GM23338 (cell line): ENCODE results near the gene ABCD2.

Experiments
- POLR2AphosphoS5 ChIP-seq: IDR thresholded peaks from 2 replicates; pipeline ENCODE4 v1.6.1; 2016; ENCODE audit warnings: antibody characterized with exemption, low read depth
- TF ChIP-seq, protein P1 (sequence below), 2 experiments: fragments of 200-600 bp in 1 of 2; sonication (generic) in 1 of 2; conservative IDR thresholded peaks; 2 replicates each; pipeline versions ENCODE4 v1.5.1 to v1.6.1; 2016 to 2017; ENCODE audit warnings: antibody characterized with exemption in 2 of 2, low read depth in 2 of 2, mild to moderate bottlenecking in 2 of 2, moderate library complexity in 1 of 2

DNA sequence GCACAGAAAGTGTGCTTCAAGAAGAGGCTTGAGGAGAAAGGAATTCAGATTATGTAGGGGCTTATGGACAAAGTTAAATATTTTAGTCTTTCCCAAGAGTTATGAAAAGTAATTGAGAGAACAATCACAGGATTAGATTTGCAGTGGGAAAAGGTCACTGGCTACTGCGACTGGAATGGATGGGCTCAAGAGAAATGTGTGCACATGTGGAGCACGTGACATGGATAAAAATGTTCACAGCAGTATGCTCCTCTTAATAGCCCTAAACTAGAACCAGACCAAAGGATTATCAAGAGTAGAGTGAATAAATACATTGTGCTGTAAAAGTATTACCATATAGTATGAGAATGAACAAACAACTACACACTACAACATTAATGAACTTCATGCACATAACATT lies 78.1 kb downstream of the ABCD2 start:
- TF ChIP-seq, protein P1, sequence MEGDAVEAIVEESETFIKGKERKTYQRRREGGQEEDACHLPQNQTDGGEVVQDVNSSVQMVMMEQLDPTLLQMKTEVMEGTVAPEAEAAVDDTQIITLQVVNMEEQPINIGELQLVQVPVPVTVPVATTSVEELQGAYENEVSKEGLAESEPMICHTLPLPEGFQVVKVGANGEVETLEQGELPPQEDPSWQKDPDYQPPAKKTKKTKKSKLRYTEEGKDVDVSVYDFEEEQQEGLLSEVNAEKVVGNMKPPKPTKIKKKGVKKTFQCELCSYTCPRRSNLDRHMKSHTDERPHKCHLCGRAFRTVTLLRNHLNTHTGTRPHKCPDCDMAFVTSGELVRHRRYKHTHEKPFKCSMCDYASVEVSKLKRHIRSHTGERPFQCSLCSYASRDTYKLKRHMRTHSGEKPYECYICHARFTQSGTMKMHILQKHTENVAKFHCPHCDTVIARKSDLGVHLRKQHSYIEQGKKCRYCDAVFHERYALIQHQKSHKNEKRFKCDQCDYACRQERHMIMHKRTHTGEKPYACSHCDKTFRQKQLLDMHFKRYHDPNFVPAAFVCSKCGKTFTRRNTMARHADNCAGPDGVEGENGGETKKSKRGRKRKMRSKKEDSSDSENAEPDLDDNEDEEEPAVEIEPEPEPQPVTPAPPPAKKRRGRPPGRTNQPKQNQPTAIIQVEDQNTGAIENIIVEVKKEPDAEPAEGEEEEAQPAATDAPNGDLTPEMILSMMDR (conservative IDR thresholded peaks at IDR 0.05; ENCODE audit: low read depth in 2 of 2), result no peak
- TF ChIP-seq POLR2AphosphoS5, result no peak
